H1 (cell line): ENCODE measurements around the gene STX7. TPM values are rescaled to one million over a fixed set of nuclear protein-coding genes. Genes with fewer than 3 reads are reported as not detected.

Experiments used
- CTCF ChIA-PET: fragments of 300-600 bp; sonication (Branson Sonifier 250); formaldehyde crosslinking; loops from one replicate; lab custom pipeline; 2021; ENCODE audit not compliant: partially characterized antibody; lab: Charles Lee
- POLR2A ChIA-PET: fragments of 300-600 bp; sonication (Branson Sonifier 250); formaldehyde crosslinking; loops from one replicate; lab custom pipeline; 2021; ENCODE audit warnings: inconsistent platforms; ENCODE audit not compliant: partially characterized antibody; lab: Charles Lee
- DNase-seq, 2 experiments: peaks; one replicate each; pipeline versions ENCODE4 v3.0.0 to v3.0.0-alpha.2; 2010 to 2022; ENCODE audit warnings: low spot score in 2 of 2, low read depth in 1 of 2, mixed read lengths in 1 of 2
- FAIRE-seq: peaks from 2 replicates; lab custom pipeline; 2011; peaks lifted over from hg19 to GRCh38; lab: Jason Lieb, UNC
- H2AFZ ChIP-seq: 2 replicates; pipeline ENCODE4 v1.8.1; 2012; ENCODE audit warnings: low read length, inconsistent platforms
- H2AK5ac ChIP-seq: 2 replicates; pipeline ENCODE4 v1.6.1; 2013; ENCODE audit warnings: low read depth, low read length
- H2BK120ac ChIP-seq: replicated peaks from 2 replicates; pipeline ENCODE3; 2013; ENCODE audit warnings: low read depth, low read length, inconsistent platforms
- H2BK12ac ChIP-seq: 2 replicates; pipeline ENCODE4 v1.6.1; 2013; ENCODE audit warnings: low read depth, low read length
- H2BK15ac ChIP-seq: 2 replicates; pipeline ENCODE4 v1.6.1; 2013; ENCODE audit warnings: low read length
- H2BK20ac ChIP-seq: 2 replicates; pipeline ENCODE4 v1.6.1; 2013; ENCODE audit warnings: low read length
- H2BK5ac ChIP-seq: 2 replicates; pipeline ENCODE4 v1.6.1; 2013; ENCODE audit warnings: low read depth, low read length
- H3K14ac ChIP-seq: 2 replicates; pipeline ENCODE4 v1.6.1; 2013; ENCODE audit warnings: inconsistent platforms; ENCODE audit not compliant: insufficient read length
- H3K18ac ChIP-seq: 2 replicates; pipeline ENCODE4 v1.6.1; 2013; ENCODE audit warnings: low read length; ENCODE audit errors: extremely low read depth
- H3K23ac ChIP-seq: 2 replicates; pipeline ENCODE4 v1.6.1; 2013; ENCODE audit warnings: inconsistent platforms; ENCODE audit not compliant: insufficient read length
- H3K23me2 ChIP-seq: 2 replicates; pipeline ENCODE4 v1.6.1; 2013; ENCODE audit warnings: low read depth, low read length
- H3K27ac ChIP-seq: 2 replicates; pipeline ENCODE4 v1.6.1; 2011; ENCODE audit warnings: low read depth, low read length, inconsistent platforms
- H3K27me3 ChIP-seq, 4 experiments: replicated peaks in 1 of 4; 1 replicate in 1 of 4; 2 replicates in 3 of 4; pipeline versions ENCODE4 v1.6.1 to v1.8.1; 2011 to 2013; ENCODE audit warnings: low read length in 3 of 4, mild to moderate bottlenecking in 3 of 4, inconsistent platforms in 2 of 4, mixed read lengths in 2 of 4, moderate library complexity in 1 of 4; ENCODE audit not compliant: control insufficient read depth in 3 of 4, insufficient read depth in 3 of 4; ENCODE audit errors: extremely low read depth in 1 of 4
- H3K36me3 ChIP-seq, 4 experiments: 2 replicates each; pipeline versions ENCODE4 v1.6.1 to v1.8.1; 2011 to 2013; ENCODE audit warnings: mild to moderate bottlenecking in 4 of 4, low read length in 3 of 4, moderate library complexity in 2 of 4, control low read depth in 1 of 4, inconsistent platforms in 1 of 4; ENCODE audit not compliant: insufficient read depth in 4 of 4, control insufficient read depth in 2 of 4
- H3K4ac ChIP-seq: replicated peaks from 2 replicates; pipeline ENCODE3; 2013; ENCODE audit warnings: low read length, low read depth, mixed read lengths, inconsistent platforms; ENCODE audit not compliant: insufficient read length
- H3K4me1 ChIP-seq, 4 experiments: replicated peaks in 1 of 4; 1 replicate in 1 of 4; 2 replicates in 3 of 4; pipeline versions ENCODE4 v1.6.1 to v1.8.1; 2011 to 2013; ENCODE audit warnings: low read length in 3 of 4, inconsistent platforms in 2 of 4, mixed read lengths in 1 of 4; ENCODE audit not compliant: insufficient read depth in 4 of 4, control insufficient read depth in 3 of 4
- H3K4me2 ChIP-seq, 2 experiments: 2 replicates each; pipeline versions ENCODE4 v1.6.1 to v1.8.1; 2011 to 2013; ENCODE audit warnings: low read depth in 2 of 2, low read length in 2 of 2, control low read depth in 1 of 2, inconsistent platforms in 1 of 2, mild to moderate bottlenecking in 1 of 2; ENCODE audit not compliant: insufficient read depth in 1 of 2
- H3K4me3 ChIP-seq, 4 experiments: fragments of 200-600, 300-600 bp in 1 of 4; sonication (generic), shearing (Covaris generic), sonication (Bioruptor Twin) in 1 of 4; 2 replicates each; pipeline versions ENCODE4 v1.5.1 to v1.8.1; 2011 to 2016; ENCODE audit warnings: low read length in 4 of 4, low read depth in 3 of 4, control low read depth in 2 of 4, inconsistent platforms in 2 of 4, mild to moderate bottlenecking in 2 of 4, mixed read lengths in 1 of 4, moderate library complexity in 1 of 4; ENCODE audit not compliant: insufficient read depth in 2 of 4; ENCODE audit errors: extremely low read depth in 1 of 4
- H3K56ac ChIP-seq: replicated peaks from 2 replicates; pipeline ENCODE3; 2013; ENCODE audit warnings: low read depth, mild to moderate bottlenecking, mixed read lengths, low read length, inconsistent platforms; ENCODE audit not compliant: insufficient read length
- H3K79me1 ChIP-seq: 2 replicates; pipeline ENCODE4 v1.6.1; 2013; ENCODE audit warnings: low read depth, low read length, control low read depth
- H3K79me2 ChIP-seq, 2 experiments: 2 replicates each; pipeline versions ENCODE4 v1.6.1 to v1.8.1; 2012 to 2013; ENCODE audit warnings: low read length in 2 of 2, mild to moderate bottlenecking in 2 of 2, inconsistent platforms in 1 of 2; ENCODE audit not compliant: insufficient read depth in 2 of 2, control insufficient read depth in 1 of 2
- H3K9ac ChIP-seq, 4 experiments: replicated peaks in 1 of 4; 1 replicate in 1 of 4; 2 replicates in 3 of 4; pipeline versions ENCODE4 v1.6.1 to v1.8.1; 2011 to 2013; ENCODE audit warnings: low read depth in 3 of 4, low read length in 3 of 4, control low read depth in 2 of 4, mild to moderate bottlenecking in 2 of 4, moderate library complexity in 2 of 4, inconsistent platforms in 1 of 4; ENCODE audit errors: extremely low read depth in 1 of 4
- H3K9me3 ChIP-seq, 2 experiments: 2 replicates each; pipeline versions ENCODE4 v1.6.1 to v1.8.1; 2012 to 2013; ENCODE audit warnings: mild to moderate bottlenecking in 2 of 2, moderate library complexity in 2 of 2, control low read depth in 1 of 2, inconsistent platforms in 1 of 2, low read depth in 1 of 2, low read length in 1 of 2, mixed read lengths in 1 of 2; ENCODE audit not compliant: insufficient read depth in 2 of 2
- H4K20me1 ChIP-seq, 2 experiments: replicated peaks in 1 of 2; 2 replicates each; pipeline versions ENCODE3 to v1.8.1; 2011 to 2013; ENCODE audit warnings: inconsistent platforms in 2 of 2, low read length in 2 of 2, mild to moderate bottlenecking in 1 of 2; ENCODE audit not compliant: insufficient read depth in 2 of 2, control insufficient read depth in 1 of 2
- H4K5ac ChIP-seq: 2 replicates; pipeline ENCODE4 v1.6.1; 2013; ENCODE audit warnings: low read length, low read depth, mixed read lengths, inconsistent platforms; ENCODE audit not compliant: insufficient read length
- H4K8ac ChIP-seq: 2 replicates; pipeline ENCODE4 v1.8.0; 2013; ENCODE audit warnings: mild to moderate bottlenecking, moderate library complexity, low read length, inconsistent platforms; ENCODE audit not compliant: insufficient read depth; ENCODE audit errors: extremely low read depth
- H4K91ac ChIP-seq: replicated peaks from 2 replicates; pipeline ENCODE3; 2013; ENCODE audit warnings: low read length, mixed read lengths, inconsistent platforms; ENCODE audit not compliant: insufficient read length
- KDM4A ChIP-seq: IDR thresholded peaks from one replicate; pipeline ENCODE4 v1.7.1; 2012; ENCODE audit warnings: low read depth, mild to moderate bottlenecking, moderate library complexity, low read length, inconsistent platforms; ENCODE audit not compliant: severe bottlenecking
- POLR2A ChIP-seq, 2 experiments: IDR thresholded peaks; 1 replicate in 1 of 2; 2 replicates in 1 of 2; pipeline ENCODE4 v1.6.1; 2011; ENCODE audit warnings: low read depth in 2 of 2, low read length in 2 of 2, mild to moderate bottlenecking in 2 of 2; ENCODE audit errors: control extremely low read depth in 1 of 2
- POLR2AphosphoS5 ChIP-seq: IDR thresholded peaks from 2 replicates; pipeline ENCODE4 v1.6.1; 2011; ENCODE audit warnings: low read depth, low read length
- TBP ChIP-seq: IDR thresholded peaks from 2 replicates; pipeline ENCODE4 v1.6.1; 2011; ENCODE audit warnings: low read depth, low read length, improper control_type of control experiment
- ZNF274 ChIP-seq: IDR thresholded peaks from 2 replicates; pipeline ENCODE4 v1.7.0; 2012; ENCODE audit warnings: low read length, borderline replicate concordance; ENCODE audit errors: extremely low read depth
- WGBS, 2 experiments: shearing (Covaris generic) in 1 of 2; methylation state at CpG; one replicate each; pipeline versions ENCODE4 v1.1.6 to v1.1.7; 2013 to 2015; ENCODE audit warnings: low lambda C conversion rate in 2 of 2, mixed read lengths in 2 of 2, inconsistent platforms in 1 of 2, low coverage in 1 of 2, missing lambda C conversion rate in 1 of 2; ENCODE audit not compliant: insufficient replicate concordance in 2 of 2, insufficient coverage in 1 of 2, insufficient read length in 1 of 2; ENCODE audit errors: extremely low coverage in 1 of 2, missing lambda C conversion rate in 1 of 2; 5-methylcytosine and 5-hydroxymethylcytosine counted together
- polyA plus RNA-seq, 7 experiments: library from polyadenylated mRNA; depleted of rRNA in 3 of 7; stranded (reverse) in 5 of 7; unstranded in 2 of 7; fragments of >200 nt in 5 of 7; fragments of 200-250 nt in 2 of 7; gene quantifications; 1 replicate in 5 of 7; 2 replicates in 1 of 7; 4 replicates in 1 of 7; pipeline versions ENCODE4 v1.2.1 to v1.2.3, GENCODE V29; 2011 to 2013; ENCODE audit warnings: missing spikeins in 2 of 7, mixed read lengths in 2 of 7
- total RNA-seq: library from RNA; stranded (reverse); fragmentation: NEBNext Ultra II Directional; extraction: Animal tissue kit (Norgen Biotek cat#: 25700); gene quantifications from 2 replicates; pipeline ENCODE4 v1.2.1, GENCODE V29; 2021

STX7 gene
- total and polyA plus RNA-seq, 2 of the 8 experiments (the other 6 are each of a cell fraction or from before 2014, with no cell fraction given), result 5.7 to 27.9 TPM

DNA sequence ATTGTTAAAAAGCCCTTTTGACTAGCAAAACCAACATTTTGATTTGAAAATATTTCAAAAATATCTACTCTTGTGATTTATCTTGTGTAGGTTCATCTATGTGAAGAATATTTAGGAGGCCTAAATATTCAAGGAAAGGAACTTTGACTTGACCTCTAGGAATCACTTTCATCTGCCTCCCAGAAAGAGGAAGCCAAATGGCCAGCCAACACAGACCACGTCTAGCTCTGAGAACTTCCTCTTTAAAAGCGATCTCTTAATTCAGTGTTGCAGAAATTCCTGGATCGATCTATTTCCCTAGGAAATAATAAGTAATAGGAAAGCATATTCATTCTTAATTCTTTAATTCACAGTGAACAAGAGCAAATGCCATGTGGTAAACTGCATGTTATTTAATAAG, 102.1 kb downstream of the STX7 start:
- Histone ChIP-seq H3K4me1 (no peaks in the 10 kb centered on the region), H4K91ac (no peak overlapping the region), H3K36me3 (no peaks in the 10 kb centered on the region), H2BK15ac (no peak overlapping the region), H3K56ac (no peak overlapping the region), H4K20me1 (no peaks in the 10 kb centered on the region), H3K4me3 (no peak overlapping the region), H2BK120ac (no peak overlapping the region), H4K8ac (no peak overlapping the region), H3K9me3 (no peaks in the 10 kb centered on the region), H3K23ac (no peak overlapping the region), H2BK5ac (no peak overlapping the region), H3K14ac (no peak overlapping the region), H4K5ac (no peak overlapping the region), H3K9ac (no peak overlapping the region), H3K79me2 (no peaks in the 10 kb centered on the region), H3K27ac (no peak overlapping the region), H2BK20ac (no peak overlapping the region), H3K18ac (no peak overlapping the region), H3K23me2 (peaks cover 2% of the 10 kb centered on the region; the same call in 1 of the 2 replicates), H3K4me2 (no peak overlapping the region), H3K4ac (no peak overlapping the region), H2AFZ (no peak overlapping the region), H3K27me3 (no peaks in the 10 kb centered on the region), H2AK5ac (no peak overlapping the region), H3K79me1 (no peaks in the 10 kb centered on the region), H2BK12ac (no peak overlapping the region)
- FAIRE-seq, result no peak
- WGBS, 2 experiments, result 93% methylated on average over 3 of the region's 3 CpGs; no CpG with 5 or more reads in 1 of the 2 experiments
- POLR2A ChIA-PET, result no interaction called here
- CTCF ChIA-PET, result no interaction called here
- no peak for TF ChIP-seq KDM4A
- no peak for TF ChIP-seq POLR2AphosphoS5
- TF ChIP-seq ZNF274, result no peak
- no peak for TF ChIP-seq POLR2A (IDR thresholded peaks at IDR 0.05; ENCODE audit: control extremely low read depth in 1 of 2, low read depth in 2 of 2, low read length in 2 of 2)
- TF ChIP-seq TBP, result no peak
- DNase-seq, result no peak
